ENCODE measurements around the gene TRIM51.
"Not testable (repeated sequence)": the region's sequence is repeated elsewhere in the genome, so short reads cannot be mapped to it uniquely, and the experiment has no call there.

The TRIM51 gene

GRCh38 chr11:55882997-55883396 lies at the start of gene TRIM51:
TRIM51 (plus strand) TSS chr11:55883297; CDS start chr11:55885429, 2,132 bp downstream.
- in situ Hi-C loops (cut with HindIII; ENCODE audit: low sequenced_read_pairs) = not testable (repeated sequence)

- in situ Hi-C loops (cut with HindIII; ENCODE audit: low sequenced_read_pairs) = no loop called here
Measured at GRCh38 chr11:55838452-55838851, 44.6 kb upstream of the TRIM51 start, which contains the start of gene OR5D16. OR5D16 (plus strand) TSS chr11:55838752; CDS start chr11:55838752, 0 bp downstream.

GRCh38 chr11:55847453-55847852 lies 35.6 kb upstream of the TRIM51 start:
- in situ Hi-C loops (cut with HindIII; ENCODE audit: low sequenced_read_pairs) = no loop called here

- in situ Hi-C loops (cut with HindIII; ENCODE audit: low sequenced_read_pairs) = no loop called here
Measured at GRCh38 chr11:55849037-55849436, 34.1 kb upstream of the TRIM51 start.

GRCh38 chr11:55852141-55852540 lies 31.0 kb upstream of the TRIM51 start:
- in situ Hi-C loops (cut with HindIII; ENCODE audit: low sequenced_read_pairs) = no loop called here

GRCh38 chr11:55854704-55855103 lies 28.4 kb upstream of the TRIM51 start:
- in situ Hi-C loops (cut with HindIII; ENCODE audit: low sequenced_read_pairs) = no loop called here

- in situ Hi-C loops (cut with HindIII; ENCODE audit: low sequenced_read_pairs) = not testable (repeated sequence)
Measured at GRCh38 chr11:55867354-55867753, 15.7 kb upstream of the TRIM51 start.

GRCh38 chr11:55872731-55873130 lies 10.4 kb upstream of the TRIM51 start:
- in situ Hi-C loops (cut with HindIII; ENCODE audit: low sequenced_read_pairs) = not testable (repeated sequence)

- in situ Hi-C loops (cut with HindIII; ENCODE audit: low sequenced_read_pairs) = not testable (repeated sequence)
Measured at GRCh38 chr11:55873146-55873545, 10.0 kb upstream of the TRIM51 start.

GRCh38 chr11:55884995-55885394 lies 1.9 kb downstream of the TRIM51 start:
- in situ Hi-C loops (cut with HindIII; ENCODE audit: low sequenced_read_pairs) = not testable (repeated sequence)

GRCh38 chr11:55885481-55885880 lies 2.4 kb downstream of the TRIM51 start:
- in situ Hi-C loops (cut with HindIII; ENCODE audit: low sequenced_read_pairs) = not testable (repeated sequence)

- in situ Hi-C loops (cut with HindIII; ENCODE audit: low sequenced_read_pairs) = no loop called here
Measured at GRCh38 chr11:55895216-55895615, 12.1 kb downstream of the TRIM51 start.

- in situ Hi-C loops (cut with HindIII; ENCODE audit: low sequenced_read_pairs) = no loop called here
Measured at GRCh38 chr11:55902308-55902707, 19.2 kb downstream of the TRIM51 start.

- in situ Hi-C loops (cut with HindIII; ENCODE audit: low sequenced_read_pairs) = no loop called here
Measured at GRCh38 chr11:55914482-55914881, 31.4 kb downstream of the TRIM51 start, which contains the start of gene OR5W2. OR5W2 (minus strand) TSS chr11:55914582; CDS start chr11:55914582, 0 bp downstream.

GRCh38 chr11:55920537-55920936 lies 37.4 kb downstream of the TRIM51 start:
- in situ Hi-C loops (cut with HindIII; ENCODE audit: low sequenced_read_pairs) = no loop called here

- in situ Hi-C loops (cut with HindIII; ENCODE audit: low sequenced_read_pairs) = no loop called here
Measured at GRCh38 chr11:55936300-55936699, 53.2 kb downstream of the TRIM51 start, which contains the start of gene OR5I1. OR5I1 (minus strand) TSS chr11:55936400; CDS start chr11:55936400, 0 bp downstream.

Measured in endothelial cell of hepatic sinusoid (primary cell).